GM21825 (cell line): Measurements from ENCODE around the gene SAP30L.

Source experiments
- ATAC-seq: cut with Tn5 transposase; IDR thresholded peaks from one replicate; pipeline ENCODE4 v1.9.1; 2021; ENCODE audit warnings: mild to moderate bottlenecking, moderate library complexity; ENCODE audit not compliant: unreplicated experiment

SAP30L gene

DNA sequence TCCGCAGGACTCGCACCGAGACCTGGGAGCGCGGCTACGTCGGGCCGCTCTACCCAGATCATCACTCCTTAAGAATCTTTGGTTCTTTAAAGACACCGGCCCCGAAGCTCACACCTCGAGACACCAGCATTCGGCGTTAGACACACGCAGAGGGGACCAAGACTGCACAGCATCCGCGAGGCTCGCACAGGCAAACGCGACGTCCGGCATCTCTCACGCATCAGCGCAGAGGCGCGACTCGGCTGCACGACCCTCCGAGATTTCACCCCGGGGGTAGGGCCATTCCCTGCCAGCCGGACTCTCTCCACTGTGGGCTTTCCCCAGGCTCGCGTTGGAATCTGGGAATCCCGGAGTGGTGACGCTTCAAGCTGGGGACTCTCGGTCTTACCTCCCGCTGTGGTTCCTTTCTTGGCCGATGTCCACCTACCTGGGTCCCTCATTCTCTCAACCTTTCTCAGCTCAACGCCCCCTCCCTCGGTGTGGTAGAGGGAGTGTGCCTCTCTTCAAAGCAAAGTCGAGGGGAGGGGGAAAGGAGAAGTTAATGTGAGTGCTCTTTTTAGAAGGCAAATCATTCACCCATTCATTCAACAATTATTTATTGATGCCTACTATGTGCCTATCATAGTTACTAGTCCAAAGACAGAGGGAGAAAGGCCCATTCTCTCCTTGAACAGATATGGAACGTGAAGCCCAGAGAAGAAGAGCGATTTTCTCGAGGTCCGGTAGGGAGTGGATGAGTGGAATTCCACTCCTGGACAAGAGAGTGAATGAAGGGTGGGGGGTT, 33.6 kb downstream of the SAP30L start:
- no peak for ATAC-seq

DNA sequence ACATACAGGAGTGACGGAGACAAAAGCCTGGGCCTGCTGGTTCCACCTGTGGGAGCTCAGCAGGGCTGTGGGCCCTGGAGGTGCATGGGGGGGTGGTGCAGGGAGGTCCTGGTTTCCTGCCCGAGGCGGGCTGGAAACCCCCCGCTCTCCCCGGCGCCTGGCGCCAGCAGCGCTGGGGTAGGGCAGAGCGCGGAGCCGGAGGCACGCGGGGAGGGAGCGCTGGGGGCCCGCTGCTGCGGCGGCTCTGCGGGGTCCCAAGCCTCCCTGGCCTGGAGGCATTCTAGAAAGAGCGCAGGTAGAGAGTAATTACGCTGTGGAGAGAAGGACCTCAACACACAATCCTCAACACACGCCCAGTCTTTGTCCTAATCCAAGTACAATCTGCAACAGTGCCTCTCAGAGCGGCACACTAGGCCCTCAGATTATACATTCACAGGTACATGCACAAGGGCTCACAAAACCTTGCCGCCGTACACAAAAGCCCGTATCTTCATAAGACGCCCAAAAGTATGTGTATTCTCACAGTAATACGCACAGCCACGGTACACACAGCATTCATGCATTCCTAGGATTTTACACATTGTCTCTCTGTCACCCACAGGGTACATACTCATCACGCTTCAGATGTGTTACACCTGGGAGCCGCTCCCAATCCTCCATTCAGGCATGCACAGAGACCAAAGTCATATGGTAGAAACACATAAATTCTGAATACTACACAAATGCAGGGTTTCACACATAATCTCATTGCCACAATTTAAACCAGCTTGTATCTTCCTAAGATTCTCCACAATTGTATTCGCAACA, 34.4 kb downstream of the SAP30L start:
- ATAC-seq, result no peak

DNA sequence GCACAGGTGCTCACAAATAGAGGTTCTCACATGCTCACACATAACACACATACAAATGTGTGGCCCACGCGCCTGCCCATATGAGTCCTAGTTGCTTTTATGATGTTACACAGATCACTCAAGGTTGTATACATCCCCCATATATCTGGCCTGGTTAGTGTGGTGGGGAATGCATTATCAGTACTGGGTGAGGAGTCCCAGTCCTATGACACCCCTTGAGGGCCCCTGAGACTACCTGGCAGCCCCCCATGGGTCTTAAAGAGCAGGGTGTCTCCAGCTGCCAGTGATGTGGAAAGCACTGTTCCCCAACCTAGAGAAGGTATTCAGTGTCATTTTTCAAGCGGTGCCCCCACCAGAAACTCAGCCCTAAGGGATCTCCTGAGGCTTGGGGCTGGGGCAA, 35.0 kb downstream of the SAP30L start:
- no peak for ATAC-seq

DNA sequence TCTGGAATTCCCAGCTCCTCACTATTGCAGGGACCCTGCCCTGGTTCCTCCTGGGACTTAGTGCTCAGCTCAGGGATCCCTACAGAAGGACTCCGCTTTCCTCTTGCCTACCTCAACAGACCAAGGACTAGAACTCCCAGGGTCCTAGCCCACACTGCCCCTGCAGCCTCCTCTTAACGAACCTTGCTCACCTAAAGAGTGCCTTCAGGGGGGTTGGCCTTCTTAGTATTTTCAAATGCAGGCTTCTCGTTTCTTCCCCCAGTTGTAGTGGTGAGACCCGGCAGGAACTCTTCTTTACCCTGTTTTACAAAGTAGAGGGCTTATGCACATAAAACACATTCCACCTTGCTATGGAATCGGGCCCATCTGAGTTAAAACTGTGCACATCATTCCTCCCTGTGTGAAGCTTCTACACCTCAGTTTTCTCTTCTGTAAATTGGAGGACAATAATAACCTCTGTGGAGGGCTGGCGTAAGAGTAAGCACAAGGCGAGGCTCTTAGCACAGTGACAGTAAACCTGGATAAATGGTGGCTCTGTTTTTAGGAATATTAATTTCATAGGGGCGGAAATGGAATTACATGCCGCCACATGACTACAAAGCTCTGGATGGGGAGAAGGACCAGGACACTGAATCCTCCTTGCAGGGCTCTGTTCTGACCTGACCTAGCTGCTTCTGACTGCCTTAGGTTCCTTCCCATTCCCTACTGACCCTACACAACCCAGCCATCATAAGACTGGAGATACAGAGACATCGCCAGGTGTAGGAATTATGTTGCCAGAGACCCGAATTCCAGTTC, 36.0 kb downstream of the SAP30L start:
- ATAC-seq, result no peak

DNA sequence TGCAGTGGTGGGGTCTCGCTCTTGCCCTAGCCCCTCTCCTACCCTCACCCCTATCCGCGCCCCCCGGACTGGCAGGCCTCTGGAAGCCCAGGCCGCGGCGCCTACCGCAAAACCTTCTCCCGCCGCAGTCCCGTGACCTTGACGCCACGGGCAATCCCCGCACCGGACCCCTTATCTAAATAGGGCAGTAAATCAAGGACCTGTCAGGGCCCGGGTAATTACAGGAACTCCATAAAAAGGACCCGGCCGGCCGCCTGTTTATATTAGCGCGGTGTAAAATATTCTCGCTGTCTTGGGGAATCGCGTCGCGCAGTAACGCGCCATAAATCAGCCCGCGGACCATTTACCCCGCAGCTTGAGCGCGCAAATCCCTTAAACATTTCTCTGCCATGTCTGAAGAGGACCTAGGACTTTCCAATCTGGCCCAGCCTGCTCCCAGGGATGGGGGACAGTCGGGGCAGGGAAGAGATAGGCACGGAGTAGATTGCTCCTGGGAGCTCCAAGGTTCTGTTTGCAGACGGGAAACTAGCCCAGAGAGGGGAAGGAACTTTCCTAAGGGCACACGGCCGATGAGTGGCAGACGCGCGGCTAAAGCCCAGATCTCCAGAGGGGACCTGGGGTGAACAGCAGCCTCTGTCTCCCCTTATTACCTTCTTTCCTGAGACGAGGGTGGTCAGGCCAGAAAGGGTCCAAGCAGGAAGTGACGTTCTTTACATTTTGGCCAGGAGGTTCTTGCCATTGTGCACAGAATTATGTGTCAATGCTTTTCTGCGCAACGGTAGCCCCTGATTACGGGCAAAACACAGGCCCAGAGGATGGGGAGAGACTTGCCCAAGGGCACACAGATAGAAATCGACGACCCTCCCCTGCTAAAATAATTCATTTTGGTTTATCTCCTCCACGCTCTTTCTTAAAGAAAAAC, 37.0 kb downstream of the SAP30L start:
- ATAC-seq, result no peak

DNA sequence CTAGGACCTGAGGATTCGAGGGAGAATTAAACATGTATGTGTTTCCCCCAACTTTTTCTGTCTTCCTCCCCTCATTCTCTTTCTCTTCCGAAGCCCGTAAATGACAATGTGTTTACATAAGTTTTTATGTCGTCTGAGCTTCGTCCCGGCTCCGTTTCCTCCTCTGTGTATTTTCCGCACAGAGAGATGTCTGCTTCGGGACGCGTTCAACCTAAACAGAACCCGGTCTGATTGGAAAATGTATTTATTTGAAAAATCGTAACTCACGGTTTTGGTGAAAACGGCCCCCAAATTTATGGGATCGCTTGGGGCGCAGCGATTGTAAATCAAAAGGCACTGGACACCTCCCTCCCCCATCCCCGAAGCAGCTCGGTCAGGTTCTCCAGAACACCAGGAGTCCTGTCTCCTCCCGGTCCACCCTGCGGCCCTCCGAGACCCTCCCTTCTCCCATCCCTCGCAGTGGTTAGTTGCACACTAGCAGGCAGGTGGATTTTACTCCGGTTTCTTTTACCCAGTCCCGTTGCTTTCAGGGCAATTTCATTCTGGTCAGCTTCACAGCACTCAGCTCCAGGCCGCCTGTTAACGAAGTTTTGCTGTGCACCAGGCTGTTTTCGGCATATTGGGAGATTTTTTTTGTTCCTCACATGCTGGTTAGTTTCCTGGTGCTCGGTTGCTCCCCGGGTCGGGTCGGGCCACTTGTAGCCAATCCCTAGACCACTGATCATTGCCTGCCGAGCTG, 38.0 kb downstream of the SAP30L start:
- ATAC-seq, result no peak

DNA sequence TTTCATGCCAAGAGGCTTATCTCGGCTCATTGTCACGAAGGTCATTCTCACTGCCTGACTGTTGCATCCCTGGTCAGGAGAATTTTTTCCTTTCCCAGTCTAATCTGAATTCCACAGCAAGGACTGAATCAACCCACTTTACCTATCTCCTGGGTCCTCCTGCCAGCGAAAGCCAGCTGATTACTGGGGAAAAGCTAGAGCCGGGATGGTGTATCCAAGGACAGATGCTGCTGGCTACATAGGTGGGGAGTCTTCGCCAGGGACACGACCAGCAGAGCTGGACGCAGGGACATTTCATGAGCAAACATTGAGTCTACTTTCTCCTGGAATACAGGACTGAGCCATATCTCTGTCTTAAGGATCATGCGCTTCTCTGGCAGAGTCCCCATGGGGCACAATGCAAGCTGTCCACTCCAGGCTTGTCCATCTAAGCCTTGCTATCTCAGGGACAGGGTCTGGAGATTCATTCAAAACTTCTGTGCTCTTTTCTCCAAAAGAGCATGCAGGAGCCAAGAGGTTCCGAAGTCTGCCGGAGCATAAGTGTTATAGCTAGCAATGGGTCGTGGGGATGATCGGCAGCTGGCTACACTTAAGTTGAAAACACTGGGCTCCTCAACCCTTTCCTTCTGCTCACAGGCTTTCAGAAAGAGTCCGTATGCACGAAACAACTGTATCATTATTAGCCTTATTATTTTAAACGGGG, 38.7 kb downstream of the SAP30L start:
- no peak for ATAC-seq

DNA sequence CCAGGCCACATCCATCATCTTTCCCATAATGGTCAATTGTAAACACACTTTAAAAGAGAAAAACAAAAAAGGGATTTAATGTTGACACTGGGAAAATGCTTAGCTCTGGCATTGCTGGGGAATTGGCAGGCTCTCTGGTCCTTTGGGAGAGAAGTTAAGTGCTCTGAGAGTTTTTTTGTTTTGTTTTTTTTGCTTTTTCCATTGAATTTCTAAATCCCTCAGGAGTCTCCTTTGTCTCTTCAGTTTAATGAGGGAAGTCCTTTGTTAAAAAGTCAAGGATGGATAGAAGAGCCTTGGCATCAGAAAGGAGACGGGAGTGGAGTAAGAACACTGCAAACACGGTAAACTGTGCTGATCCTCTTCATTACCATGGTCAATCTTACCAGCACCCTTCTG, 39.3 kb downstream of the SAP30L start:
- ATAC-seq, result no peak

DNA sequence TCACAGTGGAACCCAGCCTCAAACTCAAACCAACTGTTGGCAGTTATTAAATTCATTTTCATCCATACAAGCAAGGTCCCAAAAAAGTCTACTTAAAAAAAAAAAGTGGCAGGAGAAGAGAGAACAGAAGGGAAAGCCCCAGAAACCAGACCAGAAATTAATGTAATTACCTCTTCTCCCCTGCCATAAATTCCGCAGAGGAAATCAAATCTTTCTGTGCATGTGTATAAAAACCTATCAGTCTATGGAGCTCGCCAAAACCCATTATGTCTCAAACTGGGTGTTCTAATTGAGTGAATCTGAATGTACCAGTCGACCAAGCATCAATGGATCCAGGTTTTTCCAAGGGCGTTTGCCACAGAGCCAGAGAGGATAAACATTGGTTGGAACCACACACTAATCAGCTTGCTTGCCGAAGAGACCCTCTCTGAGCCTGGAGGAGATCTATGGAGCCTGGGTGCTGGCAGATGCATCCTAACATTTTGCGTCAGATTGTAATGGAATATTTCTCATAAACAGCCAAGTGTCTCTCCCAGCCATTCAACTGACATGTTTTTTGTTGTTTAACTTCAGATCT, 40.1 kb downstream of the SAP30L start:
- no peak for ATAC-seq

DNA sequence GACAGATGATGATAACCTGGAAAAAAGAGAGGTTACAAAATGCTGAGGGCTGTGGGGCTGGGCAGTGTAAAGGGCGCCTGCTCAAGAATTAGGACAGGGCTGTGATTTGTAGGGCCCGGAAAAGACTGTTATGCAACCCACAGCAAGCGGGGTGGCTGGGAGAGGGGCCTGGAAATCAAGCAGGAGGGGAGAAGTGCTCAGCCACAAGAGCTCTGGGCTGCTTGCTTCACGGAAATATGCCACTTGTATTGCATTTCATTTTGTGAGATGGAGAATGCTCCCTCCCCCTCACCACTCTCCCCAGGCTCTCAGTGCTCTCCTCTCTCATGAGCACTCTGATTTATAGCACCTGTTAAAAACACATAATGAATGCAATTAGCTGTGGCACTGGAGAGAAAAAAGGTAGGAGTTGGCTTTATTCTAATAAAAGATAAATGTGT, 40.6 kb downstream of the SAP30L start:
- no peak for ATAC-seq

DNA sequence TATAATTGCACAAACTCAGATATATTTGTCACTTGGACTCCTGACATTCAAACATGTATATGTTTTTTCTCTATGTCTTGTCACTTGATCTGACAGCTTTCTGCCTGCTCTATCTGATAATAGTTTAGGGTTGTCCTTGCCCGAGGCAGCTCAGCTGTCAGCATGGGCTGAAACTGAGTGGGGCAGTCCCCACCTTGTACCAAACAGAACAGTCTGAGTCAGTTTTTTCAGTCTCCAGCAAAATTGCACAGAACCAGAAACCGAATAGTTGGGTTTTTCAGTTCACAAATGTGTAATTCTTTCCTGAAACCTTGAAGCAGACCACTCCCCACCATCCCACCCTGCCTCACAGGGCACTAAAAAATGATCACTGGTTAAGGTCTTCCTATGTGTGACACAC, 41.7 kb downstream of the SAP30L start:
- ATAC-seq, result peak; percentile 97

DNA sequence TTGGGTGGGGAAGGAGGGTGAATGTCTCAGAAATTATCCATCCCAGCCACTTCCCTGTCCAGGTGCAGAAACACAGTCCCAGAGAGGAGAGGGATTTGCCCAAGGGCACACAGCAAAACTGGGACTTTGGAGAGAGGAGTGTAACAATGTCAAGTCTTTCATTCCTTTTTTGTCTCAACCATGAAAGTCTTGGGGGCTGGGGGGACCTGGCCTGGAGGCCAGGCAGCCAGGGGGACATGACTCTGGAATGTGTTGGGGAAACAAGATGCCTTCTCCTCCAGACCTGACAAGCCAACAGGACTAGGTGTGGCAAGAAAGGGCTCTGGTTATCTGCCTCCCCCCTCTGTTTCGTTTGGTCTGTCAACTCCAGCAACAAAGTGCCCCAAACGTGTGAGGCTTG, 46.1 kb downstream of the SAP30L start:
- ATAC-seq, result no peak

DNA sequence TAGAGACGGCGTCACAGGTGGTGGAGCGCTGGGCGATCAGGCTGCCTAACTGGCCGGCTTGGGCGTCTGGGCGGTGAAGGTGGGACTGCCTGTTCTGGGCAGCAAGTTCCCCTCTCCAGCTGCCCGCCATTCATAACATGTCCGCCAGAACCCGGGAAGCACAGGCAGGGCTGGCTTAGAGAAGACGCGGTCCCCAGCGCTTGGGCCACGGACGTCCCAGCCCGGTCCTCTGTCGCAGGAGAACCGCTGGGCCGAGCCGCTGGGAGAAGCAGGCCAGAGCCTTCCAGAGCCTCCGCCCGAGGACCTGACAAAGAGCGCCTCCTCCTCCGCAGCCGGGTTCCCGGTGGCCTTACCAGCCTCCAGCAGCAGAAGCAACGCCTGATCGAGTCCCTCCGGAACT, 47.5 kb downstream of the SAP30L start:
- ATAC-seq, result no peak

DNA sequence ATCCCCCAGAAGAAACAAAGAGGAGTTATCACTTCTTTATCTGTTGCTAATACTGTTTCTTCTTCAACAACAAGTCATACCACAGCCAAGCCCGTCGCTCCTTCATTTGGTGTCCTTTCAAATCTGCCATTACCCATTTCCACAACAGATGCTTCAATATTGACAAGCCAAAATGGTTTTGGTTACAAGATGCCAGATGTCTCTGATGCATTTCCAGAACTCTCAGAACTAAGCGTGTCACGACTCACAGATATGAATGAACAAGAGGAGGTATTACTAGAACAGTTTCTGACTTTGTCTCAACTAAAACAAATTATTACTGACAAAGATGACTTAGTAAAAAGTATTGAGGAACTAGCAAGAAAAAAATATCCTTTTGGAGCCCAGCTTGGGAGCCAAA, 48.2 kb downstream of the SAP30L start:
- no peak for ATAC-seq

DNA sequence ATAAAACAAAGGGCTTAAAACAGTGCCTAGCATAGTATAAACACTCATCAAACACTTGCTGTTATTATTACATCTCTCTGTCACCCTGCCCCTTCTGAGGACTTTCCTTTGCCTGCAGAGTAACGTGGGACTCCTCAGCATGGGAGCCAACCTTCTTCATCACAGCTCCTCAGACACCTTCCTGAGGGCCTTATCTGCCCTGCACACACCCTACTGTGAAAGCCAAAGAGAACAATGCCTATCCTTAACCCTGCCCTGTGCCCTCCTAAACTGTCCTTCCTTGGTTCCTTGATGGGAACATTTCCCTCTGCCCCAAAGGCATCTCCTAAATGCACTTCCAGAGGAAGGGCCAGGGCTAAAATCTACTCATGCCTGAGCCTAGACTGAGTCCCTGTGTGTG, 52.8 kb downstream of the SAP30L start:
- ATAC-seq, result no peak

DNA sequence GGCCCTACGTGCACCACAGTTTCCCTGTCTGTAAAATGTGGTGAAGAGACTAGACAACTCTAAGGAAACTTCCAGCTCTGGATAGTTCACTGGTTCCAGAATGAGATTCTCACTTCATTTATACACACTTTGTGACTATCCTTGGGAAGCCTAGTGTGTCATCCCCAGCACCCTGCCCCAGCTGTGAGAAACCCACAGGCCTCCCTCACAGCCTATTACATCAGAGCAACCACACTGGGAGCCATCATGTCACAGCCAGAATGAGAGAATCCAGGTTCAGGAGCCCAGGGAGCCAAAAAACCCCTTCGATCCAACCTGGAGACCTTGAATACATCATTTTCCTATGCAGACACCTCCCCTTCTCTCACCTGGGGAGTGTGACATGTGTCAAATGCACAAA, 53.2 kb downstream of the SAP30L start:
- no peak for ATAC-seq

DNA sequence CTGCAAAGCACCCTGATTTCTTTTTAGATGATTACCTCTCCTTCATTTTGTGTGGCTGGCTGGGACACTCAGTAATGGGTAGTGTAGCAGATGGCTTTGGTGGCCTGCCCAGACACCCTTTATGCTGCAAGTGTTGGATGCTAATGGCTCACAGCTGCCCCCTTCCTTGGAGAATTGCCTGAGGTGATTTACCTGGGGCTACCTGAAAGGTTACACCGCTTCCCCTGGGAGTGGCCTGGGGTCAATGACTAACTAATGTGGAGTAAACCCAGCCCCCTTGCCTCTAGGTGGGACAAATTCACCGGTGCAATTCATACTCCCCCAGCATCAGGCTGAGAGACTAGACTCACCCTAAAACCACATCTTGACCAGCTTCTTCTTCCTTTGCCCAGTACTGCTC, 55.8 kb downstream of the SAP30L start:
- ATAC-seq, result no peak

DNA sequence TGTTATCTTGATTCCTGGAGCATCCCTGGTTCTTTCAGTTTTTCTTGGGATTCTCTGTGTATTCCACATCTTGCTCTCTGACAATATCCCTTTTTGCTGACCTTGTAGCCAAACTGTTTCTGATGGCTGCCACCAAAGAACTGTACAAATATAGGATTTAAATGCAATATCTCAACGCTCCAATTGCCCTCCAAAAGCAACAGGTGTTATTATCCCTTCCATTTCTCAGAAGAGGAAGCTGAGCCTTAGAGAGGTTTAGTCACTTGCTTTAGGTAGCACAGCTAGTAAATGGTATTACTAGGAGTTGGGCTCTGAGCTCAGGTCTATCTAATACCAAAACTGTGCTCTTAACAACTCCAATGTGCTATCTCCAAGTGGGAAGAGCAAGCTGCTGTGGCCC, 56.4 kb downstream of the SAP30L start:
- ATAC-seq, result no peak

DNA sequence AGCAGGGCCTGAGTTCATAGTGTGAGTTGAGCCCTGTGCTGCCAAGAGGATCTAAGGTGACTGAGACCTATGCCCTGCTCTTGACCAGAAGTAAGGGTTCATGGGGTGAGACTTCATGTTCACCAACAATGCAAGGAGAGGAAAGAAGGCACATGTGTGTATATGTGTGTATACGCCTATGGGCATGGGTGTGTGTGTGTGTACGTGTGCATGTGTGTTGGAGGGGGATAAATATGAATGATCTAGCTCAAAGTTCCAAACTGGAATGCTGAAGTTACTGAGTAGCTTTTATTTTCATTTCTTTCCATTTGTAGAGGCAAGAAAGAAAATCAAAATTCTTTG, 57.9 kb downstream of the SAP30L start:
- ATAC-seq, result no peak
